T-cell (primary cell): ENCODE measurements around the gene MTARC1. TPM values are rescaled to one million over a fixed set of nuclear protein-coding genes. Genes with fewer than 3 reads are reported as not detected.
A peak's percentile ranks its signal among the peaks of the same experiment; 100 is the strongest.

Experiments used
- ATAC-seq, 4 experiments: fragments of 200-7000 bp in 3 of 4; fragments of 150-1000 bp in 1 of 4; cut with Tn5 transposase; replicated peaks in 1 of 4; 1 replicate in 3 of 4; 2 replicates in 1 of 4; pipeline ENCODE4 v1.10.0; 2021; ENCODE audit warnings: moderate library complexity in 3 of 4, mild to moderate bottlenecking in 2 of 4, moderate number of reproducible peaks in 1 of 4
- CTCF ChIA-PET, 2 donors: fragments of 300-600 bp; sonication (Branson Sonifier 250); formaldehyde crosslinking; loops; one replicate each; lab custom pipeline; 2022; ENCODE audit warnings: antibody characterized with exemption in 2 of 2; lab: Charles Lee
- POLR2A ChIA-PET, 2 donors: fragments of 300-600 bp; sonication (Branson Sonifier 250); formaldehyde crosslinking; loops; one replicate each; lab custom pipeline; 2022; ENCODE audit warnings: antibody characterized with exemption in 2 of 2; lab: Charles Lee
- DNase-seq, 35 experiments: peaks; one replicate each; pipeline versions ENCODE4 v3.0.0 to v3.0.0-alpha.2; 2013 to 2023
- H3K27ac ChIP-seq: one replicate; pipeline ENCODE4 v1.5.1; 2013; ENCODE audit warnings: low read length
- H3K27me3 ChIP-seq, 2 experiments: replicated peaks in 1 of 2; 1 replicate in 1 of 2; 2 replicates in 1 of 2; pipeline versions ENCODE4 v1.6.1 to v1.7.0; 2013; ENCODE audit warnings: low read length in 1 of 2, mixed read lengths in 1 of 2; ENCODE audit not compliant: control insufficient read depth in 2 of 2, insufficient read depth in 2 of 2; ENCODE audit errors: extremely low read depth in 1 of 2
- H3K36me3 ChIP-seq, 2 donors: 1 replicate in 1 of 2; 2 replicates in 1 of 2; pipeline versions ENCODE4 v1.6.1 to v1.7.0; 2013; ENCODE audit warnings: low read length in 1 of 2; ENCODE audit not compliant: control insufficient read depth in 2 of 2, insufficient read depth in 1 of 2; ENCODE audit errors: extremely low read depth in 1 of 2
- H3K4me1 ChIP-seq, 2 experiments: 1 replicate in 1 of 2; 2 replicates in 1 of 2; pipeline versions ENCODE4 v1.6.1 to v1.7.0; 2013; ENCODE audit warnings: low read length in 2 of 2, mixed read lengths in 1 of 2; ENCODE audit not compliant: insufficient read depth in 2 of 2, control insufficient read depth in 1 of 2; ENCODE audit errors: extremely low read depth in 1 of 2
- H3K4me3 ChIP-seq, 2 donors: 1 replicate in 1 of 2; 2 replicates in 1 of 2; pipeline versions ENCODE4 v1.5.1 to v1.7.0; 2013; ENCODE audit warnings: mild to moderate bottlenecking in 2 of 2, low read length in 1 of 2, moderate library complexity in 1 of 2; ENCODE audit not compliant: control insufficient read depth in 1 of 2; ENCODE audit errors: extremely low read depth in 1 of 2
- H3K9me3 ChIP-seq: 2 replicates; pipeline ENCODE4 v1.7.0; 2013
- H3K27ac Mint-ChIP-seq, 2 donors: one replicate each; pipeline ENCODE4 v1.8.0; 2020 to 2021; ENCODE audit warnings: mild to moderate bottlenecking in 2 of 2, mixed read lengths in 2 of 2
- H3K27me3 Mint-ChIP-seq, 2 donors: one replicate each; pipeline ENCODE4 v1.8.0; 2021 to 2022; ENCODE audit warnings: mixed read lengths in 2 of 2
- H3K36me3 Mint-ChIP-seq: one replicate; pipeline ENCODE4 v1.8.0; 2021; ENCODE audit warnings: mixed read lengths
- H3K4me1 Mint-ChIP-seq, 3 donors: one replicate each; pipeline ENCODE4 v1.8.0; 2020 to 2022; ENCODE audit warnings: mixed read lengths in 3 of 3, mild to moderate bottlenecking in 1 of 3
- H3K4me3 Mint-ChIP-seq, 3 donors: one replicate each; pipeline ENCODE4 v1.8.0; 2020 to 2022; ENCODE audit warnings: mild to moderate bottlenecking in 3 of 3, mixed read lengths in 3 of 3, moderate library complexity in 3 of 3
- H3K9me3 Mint-ChIP-seq, 3 donors: one replicate each; pipeline ENCODE4 v1.8.0; 2020 to 2022; ENCODE audit warnings: mixed read lengths in 3 of 3
- WGBS: methylation state at CpG from one replicate; pipeline ENCODE4 v1.1.5; 2013; ENCODE audit warnings: missing lambda C conversion rate; ENCODE audit not compliant: insufficient coverage; 5-methylcytosine and 5-hydroxymethylcytosine counted together
- total RNA-seq, 35 experiments: library from RNA in 6 of 35; stranded (reverse) in 6 of 35; fragments of 120-200 nt in 1 of 35; gene quantifications; one replicate each; pipeline versions ENCODE4 v1.2.1 to v1.2.4 and lab custom pipeline; 2013 to 2026

The MTARC1 gene
- total RNA-seq, 5 donors from 2014 or later (not counting 1 experiment from before 2014, with no cell fraction given): 0.03 to 0.09 TPM; not detected in 3

DNA sequence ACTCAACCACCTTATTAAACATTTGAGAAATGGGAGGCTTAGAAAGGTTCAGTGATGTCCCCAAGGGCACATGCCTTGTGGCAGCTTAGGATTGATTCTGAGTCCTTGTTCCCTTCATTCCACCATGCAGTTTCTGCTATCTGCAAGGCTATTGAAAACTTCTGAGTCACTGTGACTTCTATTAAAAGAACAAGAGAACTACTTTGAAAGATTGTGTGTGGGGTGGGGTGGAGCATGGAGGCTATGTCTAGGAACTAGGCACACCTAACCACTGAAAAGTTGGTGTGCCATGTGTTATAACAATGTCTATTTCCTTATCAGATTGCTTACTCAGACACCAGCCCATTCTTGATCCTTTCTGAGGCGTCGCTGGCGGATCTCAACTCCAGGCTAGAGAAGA, 10.8 kb downstream of the MTARC1 start:
- Mint-ChIP-seq H3K4me1 (no peaks in the 10 kb centered on the region), H3K9me3 (no peaks in the 10 kb centered on the region), H3K27me3 (peaks cover 6 to 14% of the 10 kb centered on the region in 2 donors), H3K27ac (no peak overlapping the region), H3K4me3 (no peak overlapping the region), H3K36me3 (no peaks in the 10 kb centered on the region)
- Histone ChIP-seq H3K4me3 (no peak overlapping the region), H3K9me3 (no peaks in the 10 kb centered on the region), H3K36me3 (no peaks in the 10 kb centered on the region), H3K27ac (no peak overlapping the region), H3K4me1 (no peaks in the 10 kb centered on the region), H3K27me3 (peaks cover 0 to 2% of the 10 kb centered on the region in 2 experiments)
- DNase-seq: no peak
- WGBS: no CpG with 5 or more reads among the region's 3 CpGs
- ChIA-PET CTCF (no interaction called here), POLR2A (no interaction called here)
- ATAC-seq: no peak

- no peak overlapping the region for H3K27ac ChIP-seq
- Mint-ChIP-seq H3K36me3 (no peaks in the 10 kb centered on the region), H3K4me1 (no peaks in the 10 kb centered on the region), H3K9me3 (no peaks in the 10 kb centered on the region), H3K27ac (no peak overlapping the region), H3K27me3 (peaks cover 10 to 14% of the 10 kb centered on the region in 2 donors), H3K4me3 (no peak overlapping the region)
- peaks cover 0 to 5% of the 10 kb centered on the region in 2 experiments for H3K27me3 ChIP-seq
- WGBS: 90% methylated on average over 2 of the region's 2 CpGs
- no peaks in the 10 kb centered on the region for H3K36me3 ChIP-seq
- DNase-seq (no peak), ATAC-seq (no peak)
- no peaks in the 10 kb centered on the region for H3K9me3 ChIP-seq
- no peak overlapping the region for H3K4me3 ChIP-seq
- H3K4me1 ChIP-seq: no peaks in the 10 kb centered on the region
- ChIA-PET CTCF (no interaction called here), POLR2A (no interaction called here)
Measured at GRCh38 chr1:220798338-220798737, 11.6 kb downstream of the MTARC1 start.

DNA sequence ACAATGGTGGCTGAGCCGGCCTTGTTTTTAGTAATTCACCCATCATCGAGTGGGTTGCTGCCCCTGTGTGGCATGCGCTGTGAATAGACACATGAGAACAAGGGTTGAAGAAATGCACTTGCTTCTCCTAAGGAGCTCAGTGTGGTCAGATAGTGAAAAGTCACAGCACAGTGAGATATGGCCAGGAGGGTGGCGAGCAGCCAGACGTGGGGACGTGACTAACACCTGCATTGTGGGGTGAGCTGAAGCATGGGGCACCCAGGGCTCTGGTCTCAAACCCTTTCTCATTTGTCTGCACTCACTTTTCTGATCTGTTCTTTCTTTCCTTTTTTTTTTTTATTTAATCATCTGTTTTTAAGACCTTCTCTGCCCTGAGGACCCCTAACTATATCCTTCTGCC, 13.5 kb downstream of the MTARC1 start:
- CTCF ChIA-PET: interaction anchor here in 1 of 2 donors (0.7 kb wide), 1 partner anchor 30 kb away, joined by 3 read pairs; no protein-coding TSS in a partner anchor
- WGBS: 79% methylated on average over 5 of the region's 6 CpGs
- H3K27me3 ChIP-seq: peaks cover 0 to 6% of the 10 kb centered on the region in 2 experiments

DNA sequence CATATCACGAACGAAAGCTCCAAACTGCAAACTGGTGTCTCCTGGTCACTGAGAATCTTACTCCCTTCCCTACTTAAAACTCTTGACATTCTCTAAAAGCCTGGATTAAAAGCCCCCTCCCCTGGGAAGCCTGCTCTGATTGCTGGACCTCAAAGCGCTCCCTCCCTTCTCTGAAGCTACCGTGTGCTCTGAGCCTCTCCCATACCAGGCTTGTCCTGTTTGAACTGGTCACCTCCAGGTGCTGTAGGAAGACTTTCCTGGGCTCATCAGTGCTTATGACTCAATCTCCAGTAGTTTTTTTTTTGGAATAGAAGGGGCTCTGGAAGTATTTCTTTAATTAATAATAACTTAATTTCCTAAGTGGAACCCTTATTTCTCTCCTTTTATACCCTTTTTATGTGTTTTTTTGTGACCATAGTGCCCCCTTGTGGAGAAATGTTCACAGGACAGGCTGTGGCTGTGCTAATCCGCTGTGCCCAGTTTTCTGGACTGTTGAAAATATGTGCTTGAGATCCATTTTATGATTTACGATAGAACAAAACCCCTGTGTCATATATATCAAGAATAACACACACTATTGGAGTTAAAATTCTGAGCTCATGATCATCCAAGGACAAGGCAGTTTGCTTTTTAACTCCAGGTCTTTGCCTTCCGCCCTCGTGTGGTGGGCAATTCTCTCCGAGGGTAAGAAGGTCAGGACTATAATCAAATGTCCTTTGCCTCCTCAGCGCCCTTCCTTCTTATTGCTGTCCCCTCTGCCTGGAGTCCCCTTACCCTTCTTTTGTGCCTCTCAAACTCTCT, 16.9 kb downstream of the MTARC1 start:
- Mint-ChIP-seq H3K4me1 (no peaks in the 10 kb centered on the region), H3K4me3 (no peak overlapping the region), H3K36me3 (no peaks in the 10 kb centered on the region), H3K9me3 (no peaks in the 10 kb centered on the region), H3K27me3 (peaks cover 4 to 16% of the 10 kb centered on the region in 2 donors), H3K27ac (no peak overlapping the region)
- Histone ChIP-seq H3K36me3 (no peaks in the 10 kb centered on the region), H3K9me3 (no peaks in the 10 kb centered on the region), H3K27me3 (peaks cover 0 to 19% of the 10 kb centered on the region in 2 experiments), H3K27ac (no peak overlapping the region), H3K4me1 (no peaks in the 10 kb centered on the region), H3K4me3 (no peak overlapping the region)
- peak in 2 of 35 experiments; percentile 12 to 37 for DNase-seq
- POLR2A ChIA-PET: no interaction called here
- no peak for ATAC-seq
- 75% methylated on average over 6 of the region's 10 CpGs for WGBS
- CTCF ChIA-PET: interaction anchor here in 1 of 2 donors (0.7 kb wide), 1 partner anchor 115 kb away, joined by 3 read pairs; no protein-coding TSS in a partner anchor

More for the DNA sequence above, 13.5 kb downstream of the MTARC1 start:
- POLR2A ChIA-PET: no interaction called here
- Mint-ChIP-seq H3K4me1 (no peaks in the 10 kb centered on the region), H3K27ac (no peak overlapping the region), H3K36me3 (no peaks in the 10 kb centered on the region), H3K9me3 (no peaks in the 10 kb centered on the region), H3K27me3 (peaks cover 7 to 14% of the 10 kb centered on the region in 2 donors), H3K4me3 (no peak overlapping the region)
- Histone ChIP-seq H3K4me1 (no peaks in the 10 kb centered on the region), H3K27ac (no peak overlapping the region), H3K4me3 (no peak overlapping the region), H3K36me3 (no peaks in the 10 kb centered on the region), H3K9me3 (no peaks in the 10 kb centered on the region)
- ATAC-seq (no peak), DNase-seq (no peak)

DNA sequence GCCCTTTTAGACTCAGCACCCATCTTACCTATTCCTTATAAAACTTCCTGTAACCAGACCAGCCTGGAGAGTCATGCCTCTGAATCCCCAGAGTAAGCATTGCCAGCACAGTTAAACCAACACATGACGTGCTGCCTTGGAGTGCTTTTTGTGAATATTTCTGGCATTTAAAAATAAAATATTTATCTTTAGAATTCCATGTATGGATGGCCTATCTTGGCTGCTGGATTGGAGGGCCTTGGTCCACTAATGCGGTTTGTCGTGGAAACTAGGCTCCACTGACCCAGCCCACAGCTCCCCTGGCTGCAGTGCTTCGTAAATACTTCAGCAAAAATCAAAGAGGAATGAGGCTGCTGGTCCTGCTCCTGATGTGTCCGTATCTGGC, 17.5 kb downstream of the MTARC1 start:
- Mint-ChIP-seq H3K9me3 (no peaks in the 10 kb centered on the region), H3K4me3 (no peak overlapping the region), H3K36me3 (no peaks in the 10 kb centered on the region), H3K27ac (no peak overlapping the region), H3K27me3 (peaks cover 4 to 16% of the 10 kb centered on the region in 2 donors), H3K4me1 (no peaks in the 10 kb centered on the region)
- WGBS: 64% methylated on average over 4 of the region's 5 CpGs
- ChIA-PET POLR2A (no interaction called here), CTCF (interaction anchor here in 1 of 2 donors (0.7 kb wide), 1 partner anchor 116 kb away, joined by 3 read pairs; no protein-coding TSS in a partner anchor)
- Histone ChIP-seq H3K4me1 (no peaks in the 10 kb centered on the region), H3K27ac (no peak overlapping the region), H3K9me3 (no peaks in the 10 kb centered on the region), H3K27me3 (peaks cover 0 to 19% of the 10 kb centered on the region in 2 experiments), H3K4me3 (no peak overlapping the region), H3K36me3 (no peaks in the 10 kb centered on the region)
- ATAC-seq: no peak
- no peak for DNase-seq

- Mint-ChIP-seq H3K27me3 (peaks cover 4 to 17% of the 10 kb centered on the region in 2 donors), H3K9me3 (no peaks in the 10 kb centered on the region), H3K36me3 (no peaks in the 10 kb centered on the region), H3K27ac (no peak overlapping the region), H3K4me3 (no peak overlapping the region), H3K4me1 (peaks cover 4 to 9% (median 7%) of the 10 kb centered on the region in 3 donors)
- POLR2A ChIA-PET: no interaction called here
- ATAC-seq: no peak
- DNase-seq: no peak
- WGBS: 74% methylated on average over 4 of the region's 4 CpGs
- H3K27ac ChIP-seq: no peak overlapping the region
- CTCF ChIA-PET: no interaction called here
- H3K36me3 ChIP-seq: no peaks in the 10 kb centered on the region
- H3K9me3 ChIP-seq: no peaks in the 10 kb centered on the region
- H3K4me3 ChIP-seq: no peak overlapping the region
- H3K27me3 ChIP-seq: peaks cover 0 to 30% of the 10 kb centered on the region in 2 experiments
- H3K4me1 ChIP-seq: peaks cover 0 to 6% of the 10 kb centered on the region in 2 experiments
Measured at GRCh38 chr1:220806408-220806807, 19.7 kb downstream of the MTARC1 start.
